Measurements from ENCODE around the gene COL11A1. TPM values are rescaled to one million over a fixed set of nuclear protein-coding genes. Genes with fewer than 3 reads are reported as not detected.

Gene COL11A1
- total and polyA plus RNA-seq, 2 experiments from 2014 or later: 148 to 180 TPM

GRCh38 chr1:102872097-102872496 is 236.2 kb downstream of the COL11A1 start:
- Histone ChIP-seq H3K9me3 (ENCODE audit: low read depth) (no peaks in the 10 kb centered on the region), H3K27ac (no peak overlapping the region), H3K4me2 (no peak overlapping the region), H3K4me3 (no peak overlapping the region), H2AFZ (no peak overlapping the region), H3K79me2 (no peaks in the 10 kb centered on the region), H3K4me1 (ENCODE audit: insufficient read depth) (no peaks in the 10 kb centered on the region), H3K36me3 (replicated peaks; ENCODE audit: insufficient read depth, low read depth) (no peaks in the 10 kb centered on the region), H3K27me3 (no peaks in the 10 kb centered on the region), H3K9me2 (replicated peaks; ENCODE audit: insufficient read depth) (no peaks in the 10 kb centered on the region), H4K20me1 (ENCODE audit: insufficient read depth, poor library complexity, severe bottlenecking) (no peaks in the 10 kb centered on the region)
- no peak for DNase-seq (ENCODE audit: low spot score)
- TF ChIP-seq, protein P1, sequence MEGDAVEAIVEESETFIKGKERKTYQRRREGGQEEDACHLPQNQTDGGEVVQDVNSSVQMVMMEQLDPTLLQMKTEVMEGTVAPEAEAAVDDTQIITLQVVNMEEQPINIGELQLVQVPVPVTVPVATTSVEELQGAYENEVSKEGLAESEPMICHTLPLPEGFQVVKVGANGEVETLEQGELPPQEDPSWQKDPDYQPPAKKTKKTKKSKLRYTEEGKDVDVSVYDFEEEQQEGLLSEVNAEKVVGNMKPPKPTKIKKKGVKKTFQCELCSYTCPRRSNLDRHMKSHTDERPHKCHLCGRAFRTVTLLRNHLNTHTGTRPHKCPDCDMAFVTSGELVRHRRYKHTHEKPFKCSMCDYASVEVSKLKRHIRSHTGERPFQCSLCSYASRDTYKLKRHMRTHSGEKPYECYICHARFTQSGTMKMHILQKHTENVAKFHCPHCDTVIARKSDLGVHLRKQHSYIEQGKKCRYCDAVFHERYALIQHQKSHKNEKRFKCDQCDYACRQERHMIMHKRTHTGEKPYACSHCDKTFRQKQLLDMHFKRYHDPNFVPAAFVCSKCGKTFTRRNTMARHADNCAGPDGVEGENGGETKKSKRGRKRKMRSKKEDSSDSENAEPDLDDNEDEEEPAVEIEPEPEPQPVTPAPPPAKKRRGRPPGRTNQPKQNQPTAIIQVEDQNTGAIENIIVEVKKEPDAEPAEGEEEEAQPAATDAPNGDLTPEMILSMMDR (IDR thresholded peaks at IDR 0.05; ENCODE audit: poor library complexity): no peak
- TF ChIP-seq EZH2 (IDR thresholded peaks at IDR 0.05; ENCODE audit: borderline replicate concordance): no peak
- WGBS (ENCODE audit: low lambda C conversion rate, missing lambda C conversion rate): 97% methylated on average over 4 of the region's 4 CpGs

- H3K4me2 ChIP-seq: no peak overlapping the region
- WGBS (ENCODE audit: low lambda C conversion rate, missing lambda C conversion rate): 51% methylated on average over 2 of the region's 2 CpGs
- no peak overlapping the region for H3K27ac ChIP-seq
- no peaks in the 10 kb centered on the region for H3K27me3 ChIP-seq
- peaks cover 7% of the 10 kb centered on the region for H3K4me1 ChIP-seq (ENCODE audit: insufficient read depth)
- no peaks in the 10 kb centered on the region for H3K36me3 ChIP-seq (replicated peaks; ENCODE audit: insufficient read depth, low read depth)
- TF ChIP-seq, protein P1 (IDR thresholded peaks at IDR 0.05; ENCODE audit: poor library complexity): no peak
- no peak for TF ChIP-seq EZH2phosphoT487 (IDR thresholded peaks at IDR 0.05; ENCODE audit: low read depth, severe bottlenecking, unreplicated experiment)
- no peak for TF ChIP-seq EZH2 (IDR thresholded peaks at IDR 0.05; ENCODE audit: borderline replicate concordance)
- no peaks in the 10 kb centered on the region for H3K9me3 ChIP-seq (ENCODE audit: low read depth)
- H3K4me3 ChIP-seq: no peak overlapping the region
- DNase-seq (ENCODE audit: low spot score): no peak
- no peak overlapping the region for H2AFZ ChIP-seq
- H4K20me1 ChIP-seq (ENCODE audit: insufficient read depth, poor library complexity, severe bottlenecking): no peaks in the 10 kb centered on the region
- H3K79me2 ChIP-seq: no peaks in the 10 kb centered on the region
- H3K9me2 ChIP-seq (replicated peaks; ENCODE audit: insufficient read depth): no peaks in the 10 kb centered on the region
Observed at GRCh38 chr1:102863704-102864103, 244.6 kb downstream of the COL11A1 start.

DNA sequence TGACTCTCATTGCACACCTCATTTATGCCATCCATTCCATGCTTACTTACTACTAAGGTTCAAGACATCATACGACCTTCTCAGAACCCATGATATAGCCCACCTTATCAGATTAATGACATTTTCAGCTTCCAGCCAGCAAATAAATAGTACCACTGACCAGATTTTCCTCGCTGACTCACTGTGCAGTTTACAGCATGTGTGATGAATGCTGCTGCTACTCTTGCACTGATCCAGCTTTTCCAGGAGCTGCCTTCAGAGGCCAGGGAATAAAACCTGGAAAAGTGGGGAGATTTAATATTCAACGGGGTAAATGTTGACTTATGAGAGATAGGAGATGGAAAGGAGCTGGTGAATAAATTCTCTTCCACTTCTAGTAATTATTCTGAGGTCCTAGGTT is 247.1 kb downstream of the COL11A1 start:
- Histone ChIP-seq H3K36me3 (replicated peaks; ENCODE audit: insufficient read depth, low read depth) (no peaks in the 10 kb centered on the region), H3K79me2 (no peaks in the 10 kb centered on the region), H3K9me2 (replicated peaks; ENCODE audit: insufficient read depth) (no peaks in the 10 kb centered on the region), H3K27ac (no peak overlapping the region), H3K4me2 (no peak overlapping the region), H3K9me3 (ENCODE audit: low read depth) (no peaks in the 10 kb centered on the region), H4K20me1 (ENCODE audit: insufficient read depth, poor library complexity, severe bottlenecking) (no peaks in the 10 kb centered on the region), H2AFZ (no peak overlapping the region), H3K4me3 (no peak overlapping the region), H3K4me1 (ENCODE audit: insufficient read depth) (peaks cover 14% of the 10 kb centered on the region), H3K27me3 (no peaks in the 10 kb centered on the region)
- 53% methylated on average over 3 of the region's 3 CpGs for WGBS (ENCODE audit: low lambda C conversion rate, missing lambda C conversion rate)
- TF ChIP-seq EZH2 (IDR thresholded peaks at IDR 0.05; ENCODE audit: borderline replicate concordance) (no peak), EZH2phosphoT487 (IDR thresholded peaks at IDR 0.05; ENCODE audit: low read depth, severe bottlenecking, unreplicated experiment) (no peak)
- TF ChIP-seq, protein P1 (IDR thresholded peaks at IDR 0.05; ENCODE audit: poor library complexity): no peak
- DNase-seq (ENCODE audit: low spot score): no peak

DNA sequence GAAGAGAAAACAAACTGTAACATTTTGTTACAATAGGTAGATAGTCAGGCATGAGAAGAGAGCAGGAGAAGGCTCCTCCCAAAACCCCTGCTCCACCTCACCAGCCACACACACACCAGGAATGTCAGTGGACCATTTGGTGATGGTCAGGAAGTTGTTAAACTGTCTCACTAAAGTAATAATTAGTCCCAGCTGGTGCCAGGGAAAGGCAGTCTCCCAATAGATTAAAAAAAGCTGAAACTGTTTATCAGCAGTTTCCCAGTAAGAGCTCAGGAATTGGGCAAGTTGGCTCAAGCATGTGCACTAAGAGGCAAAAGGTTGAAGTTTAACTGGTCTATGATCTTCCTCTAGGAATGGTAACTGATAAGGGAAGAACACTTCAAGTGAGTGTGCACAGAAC is 249.6 kb downstream of the COL11A1 start:
- H3K4me1 ChIP-seq (ENCODE audit: insufficient read depth): peaks cover 14% of the 10 kb centered on the region
- no peaks in the 10 kb centered on the region for H3K9me3 ChIP-seq (ENCODE audit: low read depth)
- H3K36me3 ChIP-seq (replicated peaks; ENCODE audit: insufficient read depth, low read depth): no peaks in the 10 kb centered on the region
- H3K4me2 ChIP-seq: no peak overlapping the region
- H3K27ac ChIP-seq: peak overlapping the region; percentile 74
- no peaks in the 10 kb centered on the region for H3K27me3 ChIP-seq
- no peaks in the 10 kb centered on the region for H3K79me2 ChIP-seq
- H3K9me2 ChIP-seq (replicated peaks; ENCODE audit: insufficient read depth): no peaks in the 10 kb centered on the region
- H2AFZ ChIP-seq: no peak overlapping the region
- H3K4me3 ChIP-seq: no peak overlapping the region
- H4K20me1 ChIP-seq (ENCODE audit: insufficient read depth, poor library complexity, severe bottlenecking): no peaks in the 10 kb centered on the region
- DNase-seq (ENCODE audit: low spot score): no peak
- no peak for TF ChIP-seq EZH2 (IDR thresholded peaks at IDR 0.05; ENCODE audit: borderline replicate concordance)
- TF ChIP-seq, protein P1 (IDR thresholded peaks at IDR 0.05; ENCODE audit: poor library complexity): no peak
- no peak for TF ChIP-seq EZH2phosphoT487 (IDR thresholded peaks at IDR 0.05; ENCODE audit: low read depth, severe bottlenecking, unreplicated experiment)

All from hepatocyte (in vitro differentiated cells).